Skeletal muscle tissue (tissue), 4 donors: Measurements from ENCODE around the gene EXOC4. TPM values are rescaled to one million over a fixed set of nuclear protein-coding genes. Genes with fewer than 3 reads are reported as not detected.
"Not testable (repeated sequence)": the region's sequence is repeated elsewhere in the genome, so short reads cannot be mapped to it uniquely, and the experiment has no call there.

Experiments used
- H3K27ac ChIP-seq: one replicate; pipeline ENCODE4 v1.7.0; 2013; ENCODE audit warnings: mild to moderate bottlenecking, low read depth, low read length, inconsistent platforms
- H3K27me3 ChIP-seq, 3 donors: one replicate each; pipeline ENCODE4 v1.7.0; 2013; ENCODE audit warnings: low read length in 3 of 3; ENCODE audit not compliant: control insufficient read depth in 3 of 3, insufficient read depth in 3 of 3
- H3K36me3 ChIP-seq, 3 donors: one replicate each; pipeline ENCODE4 v1.7.0; 2013; ENCODE audit warnings: low read length in 3 of 3; ENCODE audit not compliant: control insufficient read depth in 3 of 3, insufficient read depth in 3 of 3
- H3K4me1 ChIP-seq, 3 donors: one replicate each; pipeline ENCODE4 v1.7.0; 2013; ENCODE audit warnings: low read length in 3 of 3, mild to moderate bottlenecking in 3 of 3; ENCODE audit not compliant: control insufficient read depth in 3 of 3, insufficient read depth in 3 of 3
- H3K4me3 ChIP-seq, 3 donors: one replicate each; pipeline ENCODE4 v1.7.0; 2013; ENCODE audit warnings: low read length in 3 of 3
- H3K9ac ChIP-seq, 3 donors: one replicate each; pipeline ENCODE4 v1.7.0; 2013; ENCODE audit warnings: low read length in 3 of 3, mild to moderate bottlenecking in 3 of 3, moderate library complexity in 2 of 3, low read depth in 1 of 3
- H3K9me3 ChIP-seq, 3 donors: one replicate each; pipeline ENCODE4 v1.7.0; 2013; ENCODE audit warnings: low read length in 3 of 3; ENCODE audit not compliant: control insufficient read depth in 3 of 3
- total RNA-seq: library from RNA; depleted of rRNA; stranded (reverse); fragments of >200 nt; gene quantifications from one replicate; pipeline ENCODE4 v1.2.3, GENCODE V29; 2014
- donor health status: Osteomylitis.

The EXOC4 gene
- total RNA-seq, 1 donor from 2014 or later: 129 TPM

GRCh38 chr7:133873187-133873586 is 620.3 kb downstream of the EXOC4 start:
- H3K27me3 ChIP-seq: no peaks in the 10 kb centered on the region
- no peak overlapping the region for H3K9ac ChIP-seq

GRCh38 chr7:133873631-133874030 is 620.8 kb downstream of the EXOC4 start:
- Histone ChIP-seq H3K4me1 (no peaks in the 10 kb centered on the region), H3K27ac (no peak overlapping the region), H3K9ac (no peak overlapping the region), H3K27me3 (no peaks in the 10 kb centered on the region), H3K9me3 (no peaks in the 10 kb centered on the region), H3K4me3 (no peak overlapping the region), H3K36me3 (no peaks in the 10 kb centered on the region)

More at GRCh38 chr7:133873187-133873586, 620.3 kb downstream of the EXOC4 start:
- H3K27ac ChIP-seq: no peak overlapping the region
- no peaks in the 10 kb centered on the region for H3K9me3 ChIP-seq
- no peaks in the 10 kb centered on the region for H3K36me3 ChIP-seq
- H3K4me3 ChIP-seq: no peak overlapping the region
- H3K4me1 ChIP-seq: no peaks in the 10 kb centered on the region

GRCh38 chr7:133883591-133883990 is 630.7 kb downstream of the EXOC4 start:
- no peak overlapping the region for H3K9ac ChIP-seq
- no peaks in the 10 kb centered on the region for H3K4me1 ChIP-seq
- H3K36me3 ChIP-seq: no peaks in the 10 kb centered on the region
- H3K27me3 ChIP-seq: no peaks in the 10 kb centered on the region
- H3K4me3 ChIP-seq: no peak overlapping the region
- no peak overlapping the region for H3K27ac ChIP-seq
- no peaks in the 10 kb centered on the region for H3K9me3 ChIP-seq

GRCh38 chr7:133885213-133885612 is 632.3 kb downstream of the EXOC4 start:
- Histone ChIP-seq H3K9me3 (no peaks in the 10 kb centered on the region), H3K27ac (no peak overlapping the region), H3K4me1 (no peaks in the 10 kb centered on the region), H3K4me3 (no peak overlapping the region), H3K27me3 (no peaks in the 10 kb centered on the region), H3K36me3 (no peaks in the 10 kb centered on the region), H3K9ac (no peak overlapping the region)

GRCh38 chr7:133886086-133886485 is 633.2 kb downstream of the EXOC4 start:
- no peak overlapping the region for H3K27ac ChIP-seq
- no peaks in the 10 kb centered on the region for H3K27me3 ChIP-seq
- no peaks in the 10 kb centered on the region for H3K36me3 ChIP-seq
- no peak overlapping the region for H3K4me3 ChIP-seq
- no peaks in the 10 kb centered on the region for H3K9me3 ChIP-seq
- no peaks in the 10 kb centered on the region for H3K4me1 ChIP-seq
- H3K9ac ChIP-seq: no peak overlapping the region

- no peaks in the 10 kb centered on the region for H3K4me1 ChIP-seq
- H3K9ac ChIP-seq: no peak overlapping the region
- no peaks in the 10 kb centered on the region for H3K36me3 ChIP-seq
- no peaks in the 10 kb centered on the region for H3K27me3 ChIP-seq
- H3K9me3 ChIP-seq: no peaks in the 10 kb centered on the region
- no peak overlapping the region for H3K27ac ChIP-seq
- no peak overlapping the region for H3K4me3 ChIP-seq
These were observed 633.9 kb downstream of the EXOC4 start for GRCh38 chr7:133886797-133887196.

- no peaks in the 10 kb centered on the region for H3K9me3 ChIP-seq
- H3K4me1 ChIP-seq: no peaks in the 10 kb centered on the region
- no peaks in the 10 kb centered on the region for H3K36me3 ChIP-seq
- no peak overlapping the region for H3K27ac ChIP-seq
- no peak overlapping the region for H3K9ac ChIP-seq
- H3K4me3 ChIP-seq: no peak overlapping the region
- H3K27me3 ChIP-seq: no peaks in the 10 kb centered on the region
These were observed 634.6 kb downstream of the EXOC4 start for GRCh38 chr7:133887459-133887858.

- H3K36me3 ChIP-seq: no peaks in the 10 kb centered on the region
- no peaks in the 10 kb centered on the region for H3K27me3 ChIP-seq
- H3K9ac ChIP-seq: no peak overlapping the region
- no peak overlapping the region for H3K27ac ChIP-seq
- H3K4me3 ChIP-seq: no peak overlapping the region
- no peaks in the 10 kb centered on the region for H3K4me1 ChIP-seq
- no peaks in the 10 kb centered on the region for H3K9me3 ChIP-seq
These were observed 635.4 kb downstream of the EXOC4 start for GRCh38 chr7:133888061-133888930.

- H3K9ac ChIP-seq: no peak overlapping the region
- no peaks in the 10 kb centered on the region for H3K9me3 ChIP-seq
- no peak overlapping the region for H3K4me3 ChIP-seq
- no peaks in the 10 kb centered on the region for H3K27me3 ChIP-seq
- no peak overlapping the region for H3K27ac ChIP-seq
- H3K36me3 ChIP-seq: no peaks in the 10 kb centered on the region
- no peaks in the 10 kb centered on the region for H3K4me1 ChIP-seq
These were observed 651.9 kb downstream of the EXOC4 start for GRCh38 chr7:133904776-133905175.

- H3K27me3 ChIP-seq, H3K27ac ChIP-seq, H3K4me3 ChIP-seq, H3K4me1 ChIP-seq, H3K9ac ChIP-seq, H3K9me3 ChIP-seq, H3K36me3 ChIP-seq: not testable (repeated sequence)
These were observed 653.7 kb downstream of the EXOC4 start for GRCh38 chr7:133906553-133906952.
